AG04449 (cell line): ENCODE measurements around the gene CLTCL1.

Source experiments
- CTCF ChIA-PET: fragments of 350-600 bp; formaldehyde crosslinking; extraction: SDS; loops from one replicate; lab custom pipeline; 2021; ENCODE audit warnings: antibody characterized with exemption; lab: Yijun Ruan, JAX
- POLR2A ChIA-PET: fragments of 400-600, 350-600 bp; formaldehyde crosslinking; extraction: SDS; loops from one replicate; lab custom pipeline; 2020; ENCODE audit warnings: antibody characterized with exemption, inconsistent platforms; lab: Yijun Ruan, JAX
- DNase-seq: peaks from one replicate; pipeline ENCODE4 v3.0.0-alpha.2; 2010; ENCODE audit warnings: low read depth, low spot score
- H3K4me3 ChIP-seq: 2 replicates; pipeline ENCODE4 v1.5.1; 2011; ENCODE audit warnings: low read depth, mild to moderate bottlenecking, control low read depth, low read length
- TF ChIP-seq, protein P1 (sequence below): IDR thresholded peaks from one replicate; pipeline ENCODE4 v1.5.1; 2011; ENCODE audit warnings: mild to moderate bottlenecking, moderate library complexity, low read length, control low read depth, inconsistent platforms; ENCODE audit not compliant: insufficient read depth; ENCODE audit errors: missing control alignments

The CLTCL1 gene

DNA sequence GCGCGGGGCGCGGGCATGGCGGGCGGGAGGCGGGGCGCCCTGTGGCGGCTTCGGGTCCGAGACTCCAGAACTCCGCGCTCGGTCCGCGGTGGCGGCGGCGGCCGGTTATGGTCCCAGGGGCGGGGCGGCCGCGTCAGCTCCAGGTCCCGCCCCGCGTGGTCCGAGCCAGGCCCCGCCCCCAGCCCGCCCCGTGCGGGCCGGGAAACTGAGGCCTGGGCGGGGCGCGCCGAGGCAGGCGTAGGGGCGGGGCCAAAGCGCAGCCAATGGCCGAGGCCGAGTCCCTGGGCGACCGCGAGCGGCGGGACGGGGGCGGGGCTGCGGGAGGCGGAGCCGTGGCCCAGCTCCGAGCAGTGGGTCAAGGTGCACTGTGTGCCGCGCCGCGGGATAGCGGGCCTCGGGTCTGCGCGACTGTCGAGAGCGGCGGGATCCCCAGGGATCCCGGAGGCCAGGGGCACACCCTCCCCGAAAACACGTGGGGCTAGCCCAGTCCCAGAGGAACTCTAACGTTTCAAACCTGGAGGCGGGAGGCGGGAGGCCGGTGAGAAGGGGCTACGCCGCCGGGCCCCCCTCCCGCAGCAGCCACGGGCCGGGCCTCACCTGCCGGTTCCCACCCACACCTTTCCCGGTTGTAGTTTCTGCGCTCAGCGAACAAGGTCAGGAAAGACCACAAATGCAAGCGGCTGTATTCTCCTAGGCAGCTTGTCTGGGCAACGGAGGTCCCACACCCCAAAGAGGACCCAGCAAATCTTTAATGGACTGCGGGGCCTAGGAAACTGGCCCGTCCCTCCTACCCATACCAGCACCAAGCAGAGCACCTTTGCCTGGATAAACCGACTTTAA, 112.6 kb downstream of the CLTCL1 start, which contains the start of gene SLC25A1:
SLC25A1 (minus strand) TSS at position 80 of the 840 bp plus-strand sequence; CDS start at position 17, 63 bp downstream.
- DNase-seq: no peak
- CTCF ChIA-PET: interaction anchor here (0.6 to 2.5 kb wide), 19 partner anchors 8 to 451 kb away, joined by 3 to 16 read pairs (median 4); partner anchors contain the start of genes CLTCL1 and ESS2
- peak within 1 kb of the TSS; percentile 71 for H3K4me3 ChIP-seq
- TF ChIP-seq, protein P1, sequence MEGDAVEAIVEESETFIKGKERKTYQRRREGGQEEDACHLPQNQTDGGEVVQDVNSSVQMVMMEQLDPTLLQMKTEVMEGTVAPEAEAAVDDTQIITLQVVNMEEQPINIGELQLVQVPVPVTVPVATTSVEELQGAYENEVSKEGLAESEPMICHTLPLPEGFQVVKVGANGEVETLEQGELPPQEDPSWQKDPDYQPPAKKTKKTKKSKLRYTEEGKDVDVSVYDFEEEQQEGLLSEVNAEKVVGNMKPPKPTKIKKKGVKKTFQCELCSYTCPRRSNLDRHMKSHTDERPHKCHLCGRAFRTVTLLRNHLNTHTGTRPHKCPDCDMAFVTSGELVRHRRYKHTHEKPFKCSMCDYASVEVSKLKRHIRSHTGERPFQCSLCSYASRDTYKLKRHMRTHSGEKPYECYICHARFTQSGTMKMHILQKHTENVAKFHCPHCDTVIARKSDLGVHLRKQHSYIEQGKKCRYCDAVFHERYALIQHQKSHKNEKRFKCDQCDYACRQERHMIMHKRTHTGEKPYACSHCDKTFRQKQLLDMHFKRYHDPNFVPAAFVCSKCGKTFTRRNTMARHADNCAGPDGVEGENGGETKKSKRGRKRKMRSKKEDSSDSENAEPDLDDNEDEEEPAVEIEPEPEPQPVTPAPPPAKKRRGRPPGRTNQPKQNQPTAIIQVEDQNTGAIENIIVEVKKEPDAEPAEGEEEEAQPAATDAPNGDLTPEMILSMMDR: no peak
- POLR2A ChIA-PET: interaction anchor here (0.6 to 1.0 kb wide), 2 partner anchors 113 to 127 kb away, joined by 3 to 4 read pairs; partner anchors contain the start of gene CLTCL1

- CTCF ChIA-PET: interaction anchor here (1.0 to 2.5 kb wide), 11 partner anchors 9 to 454 kb away, joined by 3 to 16 read pairs (median 4); no protein-coding TSS in a partner anchor
- POLR2A ChIA-PET: interaction anchor here (0.6 to 1.0 kb wide), 2 partner anchors 114 to 126 kb away, joined by 3 to 4 read pairs; partner anchors contain the start of gene CLTCL1
- H3K4me3 ChIP-seq: peak overlapping the region; percentile 71
- DNase-seq: no peak
- TF ChIP-seq, protein P1: no peak
Observed at GRCh38 chr22:19178065-19178656, 113.4 kb downstream of the CLTCL1 start.

DNA sequence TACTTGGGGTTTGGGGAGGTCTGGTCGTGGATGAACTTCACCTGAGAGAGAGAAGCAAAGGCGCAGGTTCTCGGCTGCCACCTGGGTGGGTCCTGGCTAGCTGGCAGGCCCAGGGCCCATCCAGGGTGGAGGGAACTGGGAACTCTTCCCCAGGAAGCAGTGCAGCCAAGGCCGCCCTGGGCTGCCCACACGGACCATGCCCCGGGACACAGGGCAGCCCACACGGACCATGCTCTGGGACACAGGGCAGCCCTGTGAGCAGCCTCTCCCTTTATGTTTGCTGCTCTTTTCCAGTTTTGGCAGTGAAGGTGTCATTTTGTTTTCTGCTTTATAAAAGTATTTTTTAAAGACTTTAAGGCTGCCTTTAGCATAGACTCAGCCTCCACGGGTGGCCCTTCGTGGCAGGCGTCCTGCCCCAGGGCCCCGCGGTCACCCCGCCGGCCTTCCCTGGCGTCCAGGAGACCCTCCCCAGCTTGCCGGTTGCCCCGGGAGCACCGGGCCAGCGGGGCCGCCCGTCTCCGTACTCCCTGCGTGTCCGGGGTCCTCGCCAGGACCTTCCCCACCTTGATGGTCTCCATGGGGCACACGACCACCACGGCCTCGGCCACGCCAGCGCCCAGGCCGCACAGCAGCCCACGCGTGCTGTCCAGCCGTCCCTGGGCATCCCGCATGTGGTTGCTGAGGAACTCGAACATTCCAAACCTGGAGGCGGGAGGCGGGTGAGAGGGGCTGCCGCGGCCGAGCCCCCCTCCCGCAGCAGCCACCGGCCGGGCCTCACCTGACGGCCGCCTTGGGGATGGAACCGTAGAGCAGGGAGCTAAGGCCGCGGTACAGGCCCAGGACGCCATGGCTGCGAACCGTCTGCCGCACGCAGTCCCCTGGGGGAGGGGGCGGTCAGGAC, 114.1 kb downstream of the CLTCL1 start:
- DNase-seq: no peak
- ChIA-PET CTCF (interaction anchor here (1.1 kb wide), 1 partner anchor 454 kb away, joined by 3 read pairs; no protein-coding TSS in a partner anchor), POLR2A (no interaction called here)
- peak overlapping the region; percentile 71 for H3K4me3 ChIP-seq
- TF ChIP-seq, protein P1: no peak

GRCh38 chr22:19176732-19177131, 114.8 kb downstream of the CLTCL1 start:
- POLR2A ChIA-PET: no interaction called here

GRCh38 chr22:19176175-19176643, 115.3 kb downstream of the CLTCL1 start:
- CTCF ChIA-PET: no interaction called here
- no peak for DNase-seq
- POLR2A ChIA-PET: no interaction called here

More at GRCh38 chr22:19176732-19177131, 114.8 kb downstream of the CLTCL1 start:
- DNase-seq: no peak
- TF ChIP-seq, protein P1: no peak
- CTCF ChIA-PET: no interaction called here
- H3K4me3 ChIP-seq: peak overlapping the region; percentile 71

More at GRCh38 chr22:19176175-19176643, 115.3 kb downstream of the CLTCL1 start:
- H3K4me3 ChIP-seq: peak overlapping the region; percentile 12; the same call in 1 of the 2 replicates
- TF ChIP-seq, protein P1: no peak
